NCI-H748 (cell line): ENCODE results near the gene STRAP.
"Not testable (repeated sequence)": the region's sequence is repeated elsewhere in the genome, so short reads cannot be mapped to it uniquely, and the experiment has no call there.

Source experiments
- DNase-seq: peaks from one replicate; lab custom pipeline; 2025; ENCODE audit not compliant: unreplicated experiment; lab: John Stamatoyannopoulos, UW

Gene STRAP

GRCh38 chr12:15919418-15919817 lies 37.2 kb downstream of the STRAP start:
- no peak for DNase-seq

GRCh38 chr12:15924956-15925355 lies 42.8 kb downstream of the STRAP start:
- no peak for DNase-seq

GRCh38 chr12:15928346-15928745 lies 46.2 kb downstream of the STRAP start:
- no peak for DNase-seq

GRCh38 chr12:15928870-15929571 lies 46.8 kb downstream of the STRAP start:
- DNase-seq = peak; percentile 43

- no peak for DNase-seq
Measured at GRCh38 chr12:15931590-15932053, 49.4 kb downstream of the STRAP start.

GRCh38 chr12:15932327-15932726 lies 50.1 kb downstream of the STRAP start:
- DNase-seq = no peak

- DNase-seq = no peak
Measured at GRCh38 chr12:15932971-15933370, 50.8 kb downstream of the STRAP start.

- no peak for DNase-seq
Measured at GRCh38 chr12:15933751-15934150, 51.6 kb downstream of the STRAP start.

- no peak for DNase-seq
Measured at GRCh38 chr12:15936751-15937150, 54.6 kb downstream of the STRAP start.

GRCh38 chr12:15937902-15938301 lies 55.7 kb downstream of the STRAP start:
- no peak for DNase-seq

GRCh38 chr12:15939111-15939510 lies 56.9 kb downstream of the STRAP start:
- DNase-seq = no peak

- DNase-seq = no peak
Measured at GRCh38 chr12:15942475-15942874, 60.3 kb downstream of the STRAP start.

GRCh38 chr12:15943519-15943918 lies 61.3 kb downstream of the STRAP start:
- not testable (repeated sequence) for DNase-seq

- DNase-seq = not testable (repeated sequence)
Measured at GRCh38 chr12:15948461-15948860, 66.3 kb downstream of the STRAP start.
